WTC11 (cell line): ENCODE results near the gene AHR. TPM values are rescaled to one million over a fixed set of nuclear protein-coding genes. Genes with fewer than 3 reads are reported as not detected.

ENCODE experiments used
- ATAC-seq: fragments of 200-7000 bp; cut with Tn5 transposase; 2 replicates; pipeline ENCODE4 v1.10.0; 2021; ENCODE audit warnings: mild to moderate bottlenecking, moderate library complexity
- Bru-seq: library from RNA; stranded (reverse); fragments of 400-500 nt; gene quantifications from one replicate; lab custom pipeline; 2021; lab: Mats Ljungman, UMichigan
- CTCF ChIA-PET: fragments of 300-600 bp; sonication (Branson Sonifier 250); formaldehyde crosslinking; loops from one replicate; lab custom pipeline; 2021; ENCODE audit warnings: antibody characterized with exemption; lab: Charles Lee
- POLR2A ChIA-PET: fragments of 350-600 bp; sonication (Branson Sonifier 250); formaldehyde crosslinking; loops from one replicate; lab custom pipeline; 2021; ENCODE audit warnings: antibody characterized with exemption; lab: Charles Lee
- DNase-seq: peaks from one replicate; pipeline ENCODE4 v3.0.0; 2021; ENCODE audit warnings: low spot score
- H3K27ac Mint-ChIP-seq: 2 replicates; pipeline ENCODE4 v1.8.0; 2021; ENCODE audit warnings: mixed read lengths
- H3K27me3 Mint-ChIP-seq: 2 replicates; pipeline ENCODE4 v1.8.0; 2021; ENCODE audit warnings: low read depth, mild to moderate bottlenecking, moderate library complexity, mixed read lengths
- H3K36me3 Mint-ChIP-seq: 2 replicates; pipeline ENCODE4 v1.8.0; 2021; ENCODE audit warnings: mixed read lengths
- H3K4me1 Mint-ChIP-seq: 2 replicates; pipeline ENCODE4 v1.8.0; 2022; ENCODE audit warnings: mixed read lengths
- H3K4me3 Mint-ChIP-seq: 2 replicates; pipeline ENCODE4 v1.8.0; 2021; ENCODE audit warnings: mild to moderate bottlenecking, moderate library complexity, mixed read lengths
- H3K9me3 Mint-ChIP-seq: 2 replicates; pipeline ENCODE4 v1.8.0; 2021; ENCODE audit warnings: mixed read lengths
- ARID4B ChIP-seq: sonication (generic); formaldehyde crosslinking; IDR thresholded peaks from 2 replicates; pipeline ENCODE4 v1.8.0; 2023; ENCODE audit warnings: missing genetic modification reagents, mild to moderate bottlenecking, borderline replicate concordance
- CREM ChIP-seq: sonication (generic); formaldehyde crosslinking; IDR thresholded peaks from 2 replicates; pipeline ENCODE4 v1.8.1; 2022; ENCODE audit warnings: mild to moderate bottlenecking, missing genetic modification reagents, moderate library complexity
- E2F1 ChIP-seq: sonication (generic); formaldehyde crosslinking; IDR thresholded peaks from 2 replicates; pipeline ENCODE4 v1.8.0; 2022; ENCODE audit warnings: mild to moderate bottlenecking, missing genetic modification reagents
- FOXP1 ChIP-seq: sonication (generic); formaldehyde crosslinking; IDR thresholded peaks from 2 replicates; pipeline ENCODE4 v1.8.0; 2022; ENCODE audit warnings: missing genetic modification reagents, mild to moderate bottlenecking, moderate library complexity, borderline replicate concordance
- JAZF1 ChIP-seq: fragments of 250-450 bp; sonication (Bioruptor Pico); IDR thresholded peaks from 2 replicates; pipeline ENCODE4 v1.9.0; 2021; ENCODE audit warnings: moderate library complexity, mild to moderate bottlenecking, inconsistent platforms
- NFATC4 ChIP-seq: fragments of 250-450 bp; sonication (Bioruptor Pico); IDR thresholded peaks from 2 replicates; pipeline ENCODE4 v1.9.0; 2021; ENCODE audit warnings: mild to moderate bottlenecking
- NR3C1 ChIP-seq: sonication (generic); formaldehyde crosslinking; conservative IDR thresholded peaks from 2 replicates; pipeline ENCODE4 v1.8.1; 2023; ENCODE audit warnings: low read depth, mild to moderate bottlenecking, missing genetic modification reagents
- SP1 ChIP-seq: sonication (generic); formaldehyde crosslinking; conservative IDR thresholded peaks from 2 replicates; pipeline ENCODE4 v1.8.1; 2022; ENCODE audit warnings: missing genetic modification reagents
- USF2 ChIP-seq: sonication (generic); formaldehyde crosslinking; IDR thresholded peaks from 2 replicates; pipeline ENCODE4 v1.8.1; 2023; ENCODE audit warnings: mild to moderate bottlenecking, missing genetic modification reagents, moderate library complexity
- ZNF396 ChIP-seq: fragments of 250-450 bp; sonication (Bioruptor Pico); IDR thresholded peaks from 2 replicates; pipeline ENCODE4 v1.8.0; 2021; ENCODE audit warnings: mild to moderate bottlenecking, moderate library complexity, borderline replicate concordance
- long read RNA-seq, 3 experiments: library from RNA in 1 of 3; library from capped mRNA in 1 of 3; library from polyadenylated mRNA in 1 of 3; unstranded in 2 of 3; stranded (forward) in 1 of 3; transcript quantifications; one replicate each; pipeline ENCODE4 v2.0.0, GENCODE V29; 2021
- total RNA-seq: library from RNA; stranded (reverse); gene quantifications from 3 replicates; pipeline ENCODE4 v1.2.3, GENCODE V29; 2021
- TF ChIP-seq, protein P1 (sequence below): sonication (generic); formaldehyde crosslinking; IDR thresholded peaks from 2 replicates; pipeline ENCODE4 v1.8.0; 2022; ENCODE audit warnings: mild to moderate bottlenecking, missing genetic modification reagents
- TF ChIP-seq, protein P2 (sequence below): fragments of 250-450 bp; sonication (Bioruptor Pico); IDR thresholded peaks from 2 replicates; pipeline ENCODE4 v2.1.2; 2022; ENCODE audit warnings: mild to moderate bottlenecking, moderate library complexity
- TF ChIP-seq, protein P3 (sequence below): fragments of 250-450 bp; sonication (Bioruptor Pico); IDR thresholded peaks from 2 replicates; pipeline ENCODE4 v1.8.0; 2021; ENCODE audit warnings: mild to moderate bottlenecking

Gene AHR
- total RNA-seq (5.8 to 9.8 TPM (median 7.1 TPM) in 3 replicates), Bru-seq, nascent RNA (percentile 24 among the genes with signal in this experiment)
- long read RNA-seq, experiment 1, full-length matches to known transcripts = 4 of 13 reads
- long read RNA-seq, experiment 1, partial matches to known transcripts = 1 of 13 reads
- long read RNA-seq, experiment 1, other reads (novel, unspliced or antisense) = 8 of 13 reads
- long read RNA-seq, experiment 2, partial matches to known transcripts = 2 of 2 reads
- long read RNA-seq, experiment 2, other reads (novel, unspliced or antisense) = 0 of 2 reads
- long read RNA-seq, experiment 3 = 0 reads

- Mint-ChIP-seq H3K9me3 (peaks cover 11% of the 10 kb centered on the region), H3K4me3 (peak within 1 kb of the TSS; percentile 91), H3K36me3 (peaks cover 3% of the 10 kb centered on the region), H3K27ac (peak within 1 kb of the TSS; percentile 76), H3K27me3 (peaks cover 11% of the 10 kb centered on the region; the same call in 1 of the 2 replicates), H3K4me1 (peaks cover 22% of the 10 kb centered on the region)
- TF ChIP-seq FOXP1 (CRISPR knock-in tag) = peak; percentile 12; the same call in 1 of the 2 replicates
- TF ChIP-seq, protein P1, sequence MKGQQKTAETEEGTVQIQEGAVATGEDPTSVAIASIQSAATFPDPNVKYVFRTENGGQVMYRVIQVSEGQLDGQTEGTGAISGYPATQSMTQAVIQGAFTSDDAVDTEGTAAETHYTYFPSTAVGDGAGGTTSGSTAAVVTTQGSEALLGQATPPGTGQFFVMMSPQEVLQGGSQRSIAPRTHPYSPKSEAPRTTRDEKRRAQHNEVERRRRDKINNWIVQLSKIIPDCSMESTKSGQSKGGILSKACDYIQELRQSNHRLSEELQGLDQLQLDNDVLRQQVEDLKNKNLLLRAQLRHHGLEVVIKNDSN (CRISPR knock-in tag) = peak; percentile 68
- TF ChIP-seq ZNF396 (CRISPR knock-in tag) = 0 out of 2 replicates have a peak, but pooled peaks have one; percentile 68
- no peak for TF ChIP-seq JAZF1 (CRISPR knock-in tag)
- no peak for TF ChIP-seq E2F1 (CRISPR knock-in tag)
- peak; percentile 68 for TF ChIP-seq ARID4B (CRISPR knock-in tag)
- no peak for TF ChIP-seq NFATC4 (CRISPR knock-in tag)
- no peak for TF ChIP-seq NR3C1 (CRISPR knock-in tag)
- TF ChIP-seq, protein P2, sequence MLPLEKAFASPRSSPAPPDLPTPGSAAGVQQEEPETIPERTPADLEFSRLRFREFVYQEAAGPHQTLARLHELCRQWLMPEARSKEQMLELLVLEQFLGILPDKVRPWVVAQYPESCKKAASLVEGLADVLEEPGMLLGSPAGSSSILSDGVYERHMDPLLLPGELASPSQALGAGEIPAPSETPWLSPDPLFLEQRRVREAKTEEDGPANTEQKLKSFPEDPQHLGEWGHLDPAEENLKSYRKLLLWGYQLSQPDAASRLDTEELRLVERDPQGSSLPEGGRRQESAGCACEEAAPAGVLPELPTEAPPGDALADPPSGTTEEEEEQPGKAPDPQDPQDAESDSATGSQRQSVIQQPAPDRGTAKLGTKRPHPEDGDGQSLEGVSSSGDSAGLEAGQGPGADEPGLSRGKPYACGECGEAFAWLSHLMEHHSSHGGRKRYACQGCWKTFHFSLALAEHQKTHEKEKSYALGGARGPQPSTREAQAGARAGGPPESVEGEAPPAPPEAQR (CRISPR knock-in tag) = no peak
- peak; percentile 55; the same call in 1 of the 2 replicates for TF ChIP-seq CREM (CRISPR knock-in tag)
- TF ChIP-seq, protein P3, sequence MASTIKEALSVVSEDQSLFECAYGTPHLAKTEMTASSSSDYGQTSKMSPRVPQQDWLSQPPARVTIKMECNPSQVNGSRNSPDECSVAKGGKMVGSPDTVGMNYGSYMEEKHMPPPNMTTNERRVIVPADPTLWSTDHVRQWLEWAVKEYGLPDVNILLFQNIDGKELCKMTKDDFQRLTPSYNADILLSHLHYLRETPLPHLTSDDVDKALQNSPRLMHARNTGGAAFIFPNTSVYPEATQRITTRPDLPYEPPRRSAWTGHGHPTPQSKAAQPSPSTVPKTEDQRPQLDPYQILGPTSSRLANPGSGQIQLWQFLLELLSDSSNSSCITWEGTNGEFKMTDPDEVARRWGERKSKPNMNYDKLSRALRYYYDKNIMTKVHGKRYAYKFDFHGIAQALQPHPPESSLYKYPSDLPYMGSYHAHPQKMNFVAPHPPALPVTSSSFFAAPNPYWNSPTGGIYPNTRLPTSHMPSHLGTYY (CRISPR knock-in tag) = 0 out of 2 replicates have a peak, but pooled peaks have one; percentile 20
- peak; percentile 83 for TF ChIP-seq USF2 (CRISPR knock-in tag)
- TF ChIP-seq SP1 (CRISPR knock-in tag) = peak; percentile 63; the same call in 1 of the 2 replicates
- ChIA-PET CTCF (interaction anchor here (0.6 kb wide), 1 partner anchor 289 kb away, joined by 3 read pairs; no protein-coding TSS in a partner anchor), POLR2A (interaction anchor here (0.6 to 1.0 kb wide), 3 partner anchors 9 to 1202 kb away, joined by 3 to 4 read pairs (median 3); no protein-coding TSS in a partner anchor)
- ATAC-seq (peak; percentile 88), DNase-seq (peak; percentile 78)
Measured at GRCh38 chr7:17298102-17298839, at the start of gene AHR. Gene AHR (plus strand): TSS chr7:17298652. CDS start chr7:17299265, 613 bp downstream.
